HL-60 (cell line): ENCODE data around the gene PCNX3.

Experiments used
- DNase-seq, 2 experiments: peaks; one replicate each; pipeline ENCODE4 v3.0.0-alpha.2; 2010 to 2020; ENCODE audit warnings: low read depth in 1 of 2, low spot score in 1 of 2
- H3K27ac ChIP-seq: fragments of 250-450 bp; sonication (Bioruptor Pico); replicated peaks from 2 replicates; pipeline ENCODE4 v1.5.1; 2020; ENCODE audit warnings: mild to moderate bottlenecking, moderate library complexity
- H3K27me3 ChIP-seq: fragments of 250-450 bp; sonication (Bioruptor Pico); 2 replicates; pipeline ENCODE4 v1.5.1; 2021; ENCODE audit warnings: mild to moderate bottlenecking, moderate library complexity; ENCODE audit not compliant: insufficient read depth, poor library complexity, severe bottlenecking
- H3K4me3 ChIP-seq: replicated peaks from 2 replicates; pipeline ENCODE4 v1.5.1; 2011; ENCODE audit warnings: mild to moderate bottlenecking, control low read depth, low read length; ENCODE audit not compliant: insufficient read depth
- GABPA ChIP-seq: IDR thresholded peaks from 2 replicates; pipeline ENCODE4 v1.6.1; 2012; ENCODE audit warnings: low read depth
- POLR2AphosphoS5 ChIP-seq: IDR thresholded peaks from 2 replicates; pipeline ENCODE4 v1.6.1; 2012; ENCODE audit warnings: low read depth
- SPI1 ChIP-seq: IDR thresholded peaks from 2 replicates; pipeline ENCODE4 v1.6.1; 2012; ENCODE audit warnings: low read depth, mild to moderate bottlenecking, borderline replicate concordance
- TF ChIP-seq, protein P1 (sequence below): IDR thresholded peaks from one replicate; pipeline ENCODE4 v1.5.1; 2011; ENCODE audit warnings: low read length, control low read depth, inconsistent platforms; ENCODE audit not compliant: insufficient read depth
- TF ChIP-seq, protein P2 (sequence below): IDR thresholded peaks from 2 replicates; pipeline ENCODE4 v1.6.1; 2012; ENCODE audit warnings: low read depth; ENCODE audit not compliant: insufficient replicate concordance

PCNX3 gene

DNA sequence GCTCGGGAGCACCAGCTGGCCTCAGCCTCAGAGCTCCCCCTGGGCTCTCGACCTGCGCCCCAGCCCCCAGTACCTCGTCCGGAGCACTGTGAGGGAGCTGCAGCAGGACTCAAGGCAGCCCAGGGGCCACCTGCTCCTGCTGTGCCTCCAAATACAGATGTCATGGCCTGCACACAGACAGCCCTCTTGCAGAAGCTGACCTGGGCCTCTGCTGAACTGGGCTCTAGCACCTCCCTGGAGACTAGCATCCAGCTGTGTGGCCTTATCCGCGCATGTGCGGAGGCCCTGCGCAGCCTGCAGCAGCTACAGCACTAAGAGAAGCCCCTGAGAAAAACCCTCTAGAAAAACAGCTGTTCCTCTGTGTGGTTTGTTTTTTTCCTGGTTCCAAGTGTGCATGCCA is 44.2 kb upstream of the PCNX3 start:
- TF ChIP-seq SPI1 = no peak
- TF ChIP-seq, protein P1, sequence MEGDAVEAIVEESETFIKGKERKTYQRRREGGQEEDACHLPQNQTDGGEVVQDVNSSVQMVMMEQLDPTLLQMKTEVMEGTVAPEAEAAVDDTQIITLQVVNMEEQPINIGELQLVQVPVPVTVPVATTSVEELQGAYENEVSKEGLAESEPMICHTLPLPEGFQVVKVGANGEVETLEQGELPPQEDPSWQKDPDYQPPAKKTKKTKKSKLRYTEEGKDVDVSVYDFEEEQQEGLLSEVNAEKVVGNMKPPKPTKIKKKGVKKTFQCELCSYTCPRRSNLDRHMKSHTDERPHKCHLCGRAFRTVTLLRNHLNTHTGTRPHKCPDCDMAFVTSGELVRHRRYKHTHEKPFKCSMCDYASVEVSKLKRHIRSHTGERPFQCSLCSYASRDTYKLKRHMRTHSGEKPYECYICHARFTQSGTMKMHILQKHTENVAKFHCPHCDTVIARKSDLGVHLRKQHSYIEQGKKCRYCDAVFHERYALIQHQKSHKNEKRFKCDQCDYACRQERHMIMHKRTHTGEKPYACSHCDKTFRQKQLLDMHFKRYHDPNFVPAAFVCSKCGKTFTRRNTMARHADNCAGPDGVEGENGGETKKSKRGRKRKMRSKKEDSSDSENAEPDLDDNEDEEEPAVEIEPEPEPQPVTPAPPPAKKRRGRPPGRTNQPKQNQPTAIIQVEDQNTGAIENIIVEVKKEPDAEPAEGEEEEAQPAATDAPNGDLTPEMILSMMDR = no peak
- TF ChIP-seq POLR2AphosphoS5 = no peak
- no peak for TF ChIP-seq GABPA
- TF ChIP-seq, protein P2, sequence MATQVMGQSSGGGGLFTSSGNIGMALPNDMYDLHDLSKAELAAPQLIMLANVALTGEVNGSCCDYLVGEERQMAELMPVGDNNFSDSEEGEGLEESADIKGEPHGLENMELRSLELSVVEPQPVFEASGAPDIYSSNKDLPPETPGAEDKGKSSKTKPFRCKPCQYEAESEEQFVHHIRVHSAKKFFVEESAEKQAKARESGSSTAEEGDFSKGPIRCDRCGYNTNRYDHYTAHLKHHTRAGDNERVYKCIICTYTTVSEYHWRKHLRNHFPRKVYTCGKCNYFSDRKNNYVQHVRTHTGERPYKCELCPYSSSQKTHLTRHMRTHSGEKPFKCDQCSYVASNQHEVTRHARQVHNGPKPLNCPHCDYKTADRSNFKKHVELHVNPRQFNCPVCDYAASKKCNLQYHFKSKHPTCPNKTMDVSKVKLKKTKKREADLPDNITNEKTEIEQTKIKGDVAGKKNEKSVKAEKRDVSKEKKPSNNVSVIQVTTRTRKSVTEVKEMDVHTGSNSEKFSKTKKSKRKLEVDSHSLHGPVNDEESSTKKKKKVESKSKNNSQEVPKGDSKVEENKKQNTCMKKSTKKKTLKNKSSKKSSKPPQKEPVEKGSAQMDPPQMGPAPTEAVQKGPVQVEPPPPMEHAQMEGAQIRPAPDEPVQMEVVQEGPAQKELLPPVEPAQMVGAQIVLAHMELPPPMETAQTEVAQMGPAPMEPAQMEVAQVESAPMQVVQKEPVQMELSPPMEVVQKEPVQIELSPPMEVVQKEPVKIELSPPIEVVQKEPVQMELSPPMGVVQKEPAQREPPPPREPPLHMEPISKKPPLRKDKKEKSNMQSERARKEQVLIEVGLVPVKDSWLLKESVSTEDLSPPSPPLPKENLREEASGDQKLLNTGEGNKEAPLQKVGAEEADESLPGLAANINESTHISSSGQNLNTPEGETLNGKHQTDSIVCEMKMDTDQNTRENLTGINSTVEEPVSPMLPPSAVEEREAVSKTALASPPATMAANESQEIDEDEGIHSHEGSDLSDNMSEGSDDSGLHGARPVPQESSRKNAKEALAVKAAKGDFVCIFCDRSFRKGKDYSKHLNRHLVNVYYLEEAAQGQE = no peak
- H3K27ac ChIP-seq = peak overlapping the region; percentile 52; the same call in 1 of the 2 replicates

DNA sequence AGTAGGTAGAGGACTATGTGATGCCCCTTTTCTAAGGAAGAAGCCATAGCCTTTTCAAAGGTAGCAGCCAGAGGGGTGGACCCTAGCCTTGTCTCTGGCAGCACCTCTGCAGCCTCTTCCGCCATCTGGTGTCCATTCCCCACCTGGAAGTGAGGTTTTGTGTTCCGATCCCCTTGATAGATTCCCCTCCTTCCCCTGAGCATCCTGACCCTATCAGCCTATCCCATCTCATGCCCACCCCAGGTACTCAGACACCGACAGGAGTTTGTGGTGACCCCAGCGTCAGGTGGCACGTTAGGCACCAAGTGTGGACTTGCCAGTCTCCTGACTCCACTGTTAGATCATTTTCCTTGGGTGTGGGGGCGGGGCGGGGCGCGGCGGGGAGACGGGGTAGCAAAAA is 43.6 kb upstream of the PCNX3 start:
- TF ChIP-seq, protein P1 = peak; percentile 7
- TF ChIP-seq, protein P2 = no peak
- Histone ChIP-seq H3K27ac (peak overlapping the region; percentile 52), H3K27me3 (no peaks in the 10 kb centered on the region), H3K4me3 (peak overlapping the region; percentile 100)
- DNase-seq = peak in 1 of 2 experiments; percentile 55

More for the DNA sequence above, 44.2 kb upstream of the PCNX3 start:
- Histone ChIP-seq H3K27me3 (no peaks in the 10 kb centered on the region), H3K4me3 (peak overlapping the region; percentile 100)
- DNase-seq = no peak

DNA sequence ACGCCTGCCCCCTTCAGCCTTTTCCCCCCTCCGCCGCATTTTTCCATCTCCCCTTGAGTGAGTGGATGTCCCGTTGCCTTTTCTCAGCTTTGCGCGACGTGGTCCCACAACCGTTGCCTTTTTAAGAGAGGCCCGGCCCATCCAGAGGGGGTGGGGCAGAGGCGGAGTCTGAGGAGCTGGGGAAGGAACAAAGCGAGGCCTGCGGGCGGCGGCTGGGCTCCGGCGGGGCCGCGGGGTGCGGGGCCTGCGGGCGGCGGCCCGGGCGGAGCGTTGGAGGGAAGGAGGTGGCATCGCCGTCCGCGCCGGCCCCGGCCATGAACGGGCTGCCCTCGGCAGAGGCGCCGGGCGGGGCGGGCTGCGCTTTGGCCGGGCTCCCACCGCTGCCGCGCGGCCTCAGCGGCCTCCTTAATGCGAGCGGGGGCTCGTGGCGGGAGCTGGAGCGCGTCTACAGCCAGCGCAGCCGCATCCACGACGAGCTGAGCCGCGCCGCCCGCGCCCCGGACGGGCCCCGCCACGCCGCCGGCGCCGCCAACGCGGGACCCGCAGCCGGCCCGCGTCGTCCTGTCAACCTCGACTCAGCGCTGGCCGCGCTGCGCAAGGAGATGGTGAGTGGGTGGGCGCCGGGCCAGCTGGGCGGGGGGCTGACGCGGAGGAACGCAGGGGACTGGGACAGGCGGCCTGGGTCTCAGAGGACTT is 43.1 kb upstream of the PCNX3 start, which contains the start of gene FAM89B:
FAM89B (plus strand) TSS at position 183 of the 696 bp plus-strand sequence; CDS start at position 315, 132 bp downstream.
- DNase-seq = peak; percentile 73 to 96
- no peaks in the 10 kb centered on the region for H3K27me3 ChIP-seq
- peak within 1 kb of the TSS; percentile 100 for H3K4me3 ChIP-seq
- no peak for TF ChIP-seq SPI1
- TF ChIP-seq, protein P1 = no peak
- no peak for TF ChIP-seq GABPA
- TF ChIP-seq, protein P2 = no peak
- 0 out of 2 replicates have a peak, but pooled peaks have one; percentile 40 for TF ChIP-seq POLR2AphosphoS5
- peak within 1 kb of the TSS; percentile 91 for H3K27ac ChIP-seq
